C4-2B (cell line): Measurements from ENCODE around the gene OXSR1.

Source experiments
- ZFX ChIP-seq: fragments of 450-650 bp; IDR thresholded peaks from 2 replicates; pipeline ENCODE4 v1.6.1; 2017
- TF ChIP-seq, protein P1 (sequence below): fragments of 450-650 bp; conservative IDR thresholded peaks from 2 replicates; pipeline ENCODE4 v1.5.1; 2017; ENCODE audit warnings: mild to moderate bottlenecking

DNA sequence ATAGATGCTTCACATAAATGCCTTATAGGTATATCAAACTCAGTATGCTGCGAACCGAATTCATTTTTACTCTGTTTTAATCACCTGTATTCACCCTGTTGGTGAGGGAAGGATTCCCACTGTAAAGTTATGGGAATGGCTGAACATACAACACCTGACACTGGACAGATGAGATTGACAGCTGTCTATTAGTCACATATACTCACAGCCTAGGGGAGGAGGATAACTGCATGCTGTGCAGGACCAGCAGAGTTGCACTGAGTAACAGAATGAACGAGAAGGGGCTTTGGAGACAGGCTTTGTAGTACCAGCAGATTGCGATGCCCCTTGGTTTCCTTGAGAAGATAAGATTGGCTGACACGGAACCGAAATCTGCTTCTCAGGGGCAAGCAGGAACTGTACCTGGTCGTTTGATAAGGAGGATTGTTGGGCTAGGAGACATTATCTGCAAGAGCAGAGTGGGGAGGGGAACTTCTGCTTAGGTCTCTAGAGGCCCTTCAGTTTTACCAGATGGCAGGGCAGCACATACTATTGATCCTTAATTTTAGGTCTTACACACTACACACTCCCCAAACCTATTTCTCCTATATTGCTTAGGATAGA lies 56.8 kb downstream of the OXSR1 start:
- TF ChIP-seq, protein P1, sequence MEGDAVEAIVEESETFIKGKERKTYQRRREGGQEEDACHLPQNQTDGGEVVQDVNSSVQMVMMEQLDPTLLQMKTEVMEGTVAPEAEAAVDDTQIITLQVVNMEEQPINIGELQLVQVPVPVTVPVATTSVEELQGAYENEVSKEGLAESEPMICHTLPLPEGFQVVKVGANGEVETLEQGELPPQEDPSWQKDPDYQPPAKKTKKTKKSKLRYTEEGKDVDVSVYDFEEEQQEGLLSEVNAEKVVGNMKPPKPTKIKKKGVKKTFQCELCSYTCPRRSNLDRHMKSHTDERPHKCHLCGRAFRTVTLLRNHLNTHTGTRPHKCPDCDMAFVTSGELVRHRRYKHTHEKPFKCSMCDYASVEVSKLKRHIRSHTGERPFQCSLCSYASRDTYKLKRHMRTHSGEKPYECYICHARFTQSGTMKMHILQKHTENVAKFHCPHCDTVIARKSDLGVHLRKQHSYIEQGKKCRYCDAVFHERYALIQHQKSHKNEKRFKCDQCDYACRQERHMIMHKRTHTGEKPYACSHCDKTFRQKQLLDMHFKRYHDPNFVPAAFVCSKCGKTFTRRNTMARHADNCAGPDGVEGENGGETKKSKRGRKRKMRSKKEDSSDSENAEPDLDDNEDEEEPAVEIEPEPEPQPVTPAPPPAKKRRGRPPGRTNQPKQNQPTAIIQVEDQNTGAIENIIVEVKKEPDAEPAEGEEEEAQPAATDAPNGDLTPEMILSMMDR, result no peak
- no peak for TF ChIP-seq ZFX
